HG03280 (cell line): ENCODE measurements around the gene CHORDC1.
"Not testable (repeated sequence)": the region's sequence is repeated elsewhere in the genome, so short reads cannot be mapped to it uniquely, and the experiment has no call there.

Experiments used
- ATAC-seq: cut with Tn5 transposase; IDR thresholded peaks from one replicate; pipeline ENCODE4 v1.9.1; 2021; ENCODE audit warnings: mild to moderate bottlenecking, moderate library complexity; ENCODE audit not compliant: unreplicated experiment

Gene CHORDC1

GRCh38 chr11:90218606-90219005, 4.2 kb downstream of the CHORDC1 start:
- no peak for ATAC-seq

DNA sequence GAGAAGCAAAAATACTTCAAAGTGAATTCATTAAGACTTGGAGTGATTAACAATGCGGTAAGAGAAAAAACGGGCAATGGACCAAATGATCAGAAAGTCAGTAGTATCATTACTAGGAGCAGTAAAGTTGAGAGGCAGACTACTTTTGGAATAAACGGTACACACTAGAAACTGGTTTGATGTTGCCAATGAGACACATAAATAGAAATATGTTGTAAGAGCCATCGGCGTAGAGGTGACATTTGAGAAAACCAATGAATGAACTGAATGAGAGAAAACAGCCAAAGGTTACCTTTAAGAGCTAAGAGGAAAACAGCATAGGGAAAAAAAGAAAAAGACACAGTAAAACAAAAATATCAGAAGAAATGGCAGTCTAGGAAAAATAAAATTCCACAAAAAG, 6.2 kb downstream of the CHORDC1 start:
- ATAC-seq, result no peak

DNA sequence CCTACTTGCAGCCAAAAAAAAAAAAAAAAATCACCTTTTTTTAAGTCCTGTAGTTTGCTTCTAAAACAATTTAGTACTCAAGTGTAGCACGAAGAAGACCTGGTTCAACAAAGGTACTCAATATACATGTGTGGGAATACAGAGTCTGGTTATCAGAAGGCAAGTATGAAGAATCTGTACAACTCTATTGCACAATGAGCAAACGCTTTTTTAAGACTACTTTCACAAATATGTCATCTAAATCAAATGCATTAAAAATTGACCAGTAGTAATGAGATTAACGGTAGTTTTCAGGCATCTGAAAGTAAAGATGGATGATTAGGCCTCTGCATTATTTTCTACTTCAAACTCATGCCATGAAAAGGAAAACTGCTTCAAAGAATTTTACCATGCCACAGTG, 9.5 kb downstream of the CHORDC1 start:
- ATAC-seq, result no peak

DNA sequence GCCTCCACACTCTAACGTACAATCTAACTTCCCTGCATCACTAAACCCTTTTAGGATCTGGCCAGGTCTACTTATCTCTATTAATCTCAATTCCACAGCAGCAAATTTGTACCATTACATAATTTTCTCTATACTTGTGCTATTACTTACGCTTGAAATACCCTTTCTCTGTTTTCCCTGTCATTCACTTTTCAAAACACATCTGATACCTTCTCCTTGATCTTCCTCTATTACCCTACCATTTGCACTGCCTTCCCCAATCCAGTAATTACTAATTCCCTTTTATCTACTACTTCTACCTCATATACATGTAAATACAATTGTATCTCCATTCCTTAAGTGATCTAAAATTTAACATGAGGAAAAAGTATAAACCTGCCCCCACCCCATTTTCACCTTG, 14.0 kb downstream of the CHORDC1 start:
- ATAC-seq, result no peak

GRCh38 chr11:90207992-90208391, 14.9 kb downstream of the CHORDC1 start:
- ATAC-seq, result not testable (repeated sequence)

DNA sequence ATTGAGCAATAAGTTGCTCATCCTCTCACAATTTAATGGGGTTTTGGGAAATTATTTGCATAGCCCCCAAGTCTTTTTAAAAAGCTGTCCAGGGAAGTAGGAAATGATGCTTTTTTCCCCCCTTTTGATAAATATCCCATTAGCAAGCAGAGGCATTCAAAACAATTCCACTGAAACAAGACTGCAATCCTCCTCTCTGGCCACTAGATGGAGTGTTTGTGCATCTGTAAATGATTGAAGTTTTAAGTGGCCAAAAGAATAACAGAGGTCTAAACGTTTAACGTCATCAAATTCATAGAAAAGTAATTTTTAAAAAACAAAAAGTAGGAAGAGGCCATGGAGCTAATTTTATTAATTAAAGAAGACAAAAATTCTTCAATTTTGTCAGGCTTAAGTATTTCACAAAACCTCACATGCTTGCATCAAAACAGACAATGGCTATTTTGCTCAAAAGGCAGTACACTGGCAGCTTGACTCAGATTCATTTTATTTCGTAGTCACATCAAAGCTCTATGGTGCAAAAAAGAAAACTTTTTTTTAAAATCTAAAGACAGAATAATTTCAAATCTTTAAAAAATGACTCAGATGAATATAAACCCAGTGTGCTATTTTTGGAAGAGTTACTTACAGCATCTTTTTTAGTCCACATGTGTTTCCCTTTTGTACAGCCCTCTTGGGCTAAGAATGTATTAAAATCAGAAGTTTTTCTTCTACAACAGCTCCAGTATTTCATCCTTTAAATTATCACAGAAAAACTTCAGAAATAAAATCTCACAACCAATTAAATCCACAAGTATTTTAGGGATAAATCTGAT, 17.8 kb downstream of the CHORDC1 start:
- ATAC-seq, result peak; percentile 82

GRCh38 chr11:90204407-90204806, 18.4 kb downstream of the CHORDC1 start:
- no peak for ATAC-seq

DNA sequence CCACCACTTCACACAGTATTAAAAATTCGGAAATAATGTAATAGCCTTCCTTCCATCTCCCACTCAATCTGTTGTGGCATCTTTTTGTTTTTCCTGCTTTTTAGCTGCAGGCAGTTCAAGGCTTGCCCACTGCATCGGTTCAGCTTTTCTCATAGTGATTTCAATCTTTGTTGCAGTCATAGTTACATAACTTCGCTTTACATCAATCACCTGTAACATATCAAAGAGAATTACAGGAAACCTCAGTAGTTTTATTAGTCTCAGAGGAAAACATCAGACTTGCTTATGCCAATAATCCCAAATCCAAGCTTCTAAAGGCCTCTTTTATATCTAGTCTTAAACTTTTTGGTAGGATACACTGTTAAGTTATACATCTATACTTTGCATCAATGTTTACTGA, 20.5 kb downstream of the CHORDC1 start:
- ATAC-seq, result no peak

- no peak for ATAC-seq
Observed at GRCh38 chr11:90197377-90197776, 25.5 kb downstream of the CHORDC1 start.

- ATAC-seq, result no peak
Observed at GRCh38 chr11:90192869-90193582, 29.8 kb downstream of the CHORDC1 start.

DNA sequence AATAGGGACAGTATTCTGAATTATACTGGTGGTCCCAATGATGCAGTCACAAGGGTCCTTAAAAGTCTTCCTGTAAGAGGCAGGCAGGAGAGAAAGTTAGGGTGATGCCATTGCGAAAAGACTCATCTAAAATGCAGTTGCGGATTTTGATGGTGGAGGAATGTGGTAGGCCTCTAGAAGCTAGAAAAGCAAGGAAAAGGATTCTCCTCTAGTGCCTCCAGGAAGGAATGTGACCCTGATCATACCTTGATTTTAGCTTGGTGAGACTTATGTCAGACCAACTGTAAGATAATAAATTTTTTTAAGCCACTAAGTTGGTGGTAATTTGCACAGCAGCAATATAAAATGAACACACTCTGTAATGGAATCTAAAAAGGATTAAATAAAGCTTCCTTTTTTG, 33.8 kb downstream of the CHORDC1 start:
- no peak for ATAC-seq

GRCh38 chr11:90187839-90188238, 35.0 kb downstream of the CHORDC1 start:
- ATAC-seq, result no peak

GRCh38 chr11:90179923-90180322, 42.9 kb downstream of the CHORDC1 start:
- no peak for ATAC-seq

DNA sequence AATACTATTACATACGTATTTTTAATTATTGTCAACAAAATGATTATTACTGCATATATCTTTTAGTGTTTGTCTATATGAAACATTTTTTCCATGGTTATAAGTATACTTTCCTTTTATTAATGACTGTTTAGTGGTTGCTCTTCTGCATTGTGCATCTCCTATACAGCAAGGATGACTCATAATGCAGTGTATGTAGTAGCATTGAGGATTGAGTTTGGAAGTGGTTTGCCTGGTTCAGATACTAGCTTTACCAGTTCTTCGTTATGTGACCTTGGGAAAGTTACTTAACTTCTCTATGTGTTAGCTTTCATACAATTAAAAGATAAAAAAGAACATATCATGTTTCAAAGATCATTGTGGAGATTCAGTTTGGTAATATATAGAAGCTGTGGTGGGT, 44.1 kb downstream of the CHORDC1 start:
- no peak for ATAC-seq

DNA sequence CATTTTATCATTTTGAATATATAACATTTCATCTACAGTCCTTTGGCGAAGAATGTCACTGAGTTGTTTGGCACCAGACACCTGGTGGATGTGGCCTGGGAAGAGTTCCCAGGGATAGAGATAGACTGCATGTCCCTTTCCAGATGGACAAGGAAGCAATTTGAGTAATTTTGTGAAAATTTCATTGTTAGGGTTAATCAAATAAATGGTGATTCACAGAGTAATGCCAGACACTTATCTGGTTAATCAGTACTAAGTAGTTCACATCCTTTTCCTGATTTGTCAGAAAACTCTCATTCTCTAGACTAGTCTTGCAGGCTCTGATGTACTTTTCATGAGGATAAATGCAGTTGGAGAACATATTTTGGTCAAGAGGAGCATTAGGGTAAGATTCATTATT, 46.8 kb downstream of the CHORDC1 start:
- no peak for ATAC-seq

- no peak for ATAC-seq
Observed at GRCh38 chr11:90171359-90171758, 51.5 kb downstream of the CHORDC1 start.

DNA sequence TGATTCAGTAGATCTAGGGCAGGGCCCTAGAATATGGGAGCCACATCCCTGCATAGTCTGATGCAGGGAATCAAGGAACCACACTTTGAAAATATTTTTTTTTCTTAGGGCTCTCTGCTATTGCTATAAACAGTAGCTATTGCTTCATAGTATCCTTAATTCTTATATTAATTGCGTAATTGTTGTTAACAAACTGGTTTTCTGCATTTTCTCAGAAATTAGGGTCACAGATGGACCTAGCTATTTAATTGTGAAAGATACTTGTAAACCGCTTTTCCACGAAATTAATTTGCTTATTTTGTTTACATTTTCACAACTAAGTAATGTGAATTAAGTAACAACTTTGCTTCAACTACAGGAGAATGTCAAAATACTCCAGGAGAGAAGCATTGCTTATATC, 54.3 kb downstream of the CHORDC1 start:
- no peak for ATAC-seq

DNA sequence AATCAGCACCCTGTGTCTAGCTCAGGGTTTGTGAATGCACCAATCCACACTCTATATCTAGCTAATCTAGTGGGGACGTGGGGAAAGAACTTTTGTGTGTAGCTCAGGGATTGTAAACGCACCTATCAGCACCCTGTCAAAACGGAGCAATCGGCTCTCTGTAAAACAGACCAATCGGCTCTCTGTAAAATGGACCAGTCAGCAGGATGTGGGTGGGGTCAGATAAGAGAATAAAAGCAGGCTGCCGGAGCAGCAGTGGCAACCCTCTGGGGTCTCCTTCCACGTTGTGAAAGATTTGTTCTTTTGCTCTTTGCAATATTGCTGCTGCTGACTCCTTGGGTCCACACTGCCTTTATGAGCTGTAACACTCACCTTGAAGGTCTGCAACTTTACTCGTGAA, 55.1 kb downstream of the CHORDC1 start:
- ATAC-seq, result not testable (repeated sequence)

DNA sequence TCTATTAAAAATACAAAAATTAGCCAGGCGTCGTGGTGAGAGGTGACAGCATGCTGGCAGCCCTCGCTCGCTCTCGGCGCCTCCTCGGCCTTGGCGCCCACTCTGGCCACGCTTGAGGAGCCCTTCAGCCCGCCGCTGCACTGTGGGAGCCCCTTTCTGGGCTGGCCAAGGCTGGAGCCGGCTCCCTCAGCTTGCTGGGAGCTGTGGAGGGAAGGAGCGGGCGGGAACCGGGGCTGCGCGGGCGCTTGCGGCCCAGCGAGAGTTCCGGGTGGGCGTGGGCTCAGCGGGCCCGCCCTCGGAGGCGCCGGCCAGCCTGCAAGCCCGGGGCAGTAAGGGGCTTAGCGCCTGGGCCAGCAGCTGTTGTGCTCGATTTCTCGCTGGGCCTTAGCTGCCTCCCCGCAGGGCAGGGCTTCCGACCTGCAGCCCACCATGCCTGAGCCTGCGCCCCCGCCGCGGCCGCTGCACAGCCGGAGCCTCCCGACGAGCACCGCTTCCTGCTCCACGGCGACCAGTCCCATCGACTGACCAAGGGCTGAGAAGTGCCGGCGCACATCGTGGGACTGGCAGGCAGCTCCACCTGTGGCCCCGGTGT, 55.8 kb downstream of the CHORDC1 start:
- not testable (repeated sequence) for ATAC-seq
